ENCODE data around the gene SP4. TPM values are rescaled to one million over a fixed set of nuclear protein-coding genes. Genes with fewer than 3 reads are reported as not detected.

SP4 gene
- polyA plus RNA-seq, 1 experiment: 1.7 TPM

DNA sequence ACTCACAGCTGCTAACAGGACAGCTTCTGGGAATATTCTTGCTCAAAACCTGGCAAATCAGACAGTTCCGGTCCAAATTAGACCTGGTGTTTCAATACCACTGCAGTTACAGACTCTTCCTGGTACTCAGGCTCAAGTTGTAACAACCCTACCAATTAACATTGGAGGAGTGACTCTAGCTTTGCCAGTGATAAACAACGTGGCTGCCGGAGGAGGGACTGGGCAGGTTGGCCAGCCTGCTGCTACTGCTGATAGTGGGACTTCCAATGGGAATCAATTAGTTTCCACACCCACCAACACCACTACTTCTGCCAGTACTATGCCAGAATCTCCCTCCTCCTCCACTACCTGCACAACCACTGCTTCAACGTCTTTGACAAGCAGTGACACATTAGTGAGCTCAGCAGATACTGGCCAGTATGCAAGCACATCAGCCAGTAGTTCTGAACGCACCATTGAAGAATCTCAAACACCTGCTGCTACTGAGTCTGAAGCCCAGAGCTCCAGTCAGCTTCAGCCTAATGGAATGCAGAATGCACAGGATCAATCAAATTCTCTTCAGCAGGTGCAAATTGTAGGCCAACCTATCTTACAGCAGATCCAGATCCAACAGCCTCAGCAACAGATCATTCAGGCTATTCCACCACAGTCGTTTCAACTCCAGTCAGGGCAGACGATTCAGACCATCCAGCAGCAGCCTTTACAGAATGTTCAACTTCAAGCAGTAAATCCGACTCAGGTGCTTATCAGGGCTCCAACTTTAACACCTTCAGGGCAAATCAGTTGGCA is 2.1 kb downstream of the SP4 start:
- DNase-seq (ENCODE audit: low read depth): no peak
- Histone ChIP-seq H3K27me3 (ENCODE audit: control insufficient read depth, insufficient read depth, low read length) (no peaks in the 10 kb centered on the region), H3K4me3 (ENCODE audit: low read depth, low read length) (no peak overlapping the region), H3K36me3 (ENCODE audit: control insufficient read depth, insufficient read depth, low read length) (no peaks in the 10 kb centered on the region; the same call in 1 of the 2 replicates)
- TF ChIP-seq, protein P1, sequence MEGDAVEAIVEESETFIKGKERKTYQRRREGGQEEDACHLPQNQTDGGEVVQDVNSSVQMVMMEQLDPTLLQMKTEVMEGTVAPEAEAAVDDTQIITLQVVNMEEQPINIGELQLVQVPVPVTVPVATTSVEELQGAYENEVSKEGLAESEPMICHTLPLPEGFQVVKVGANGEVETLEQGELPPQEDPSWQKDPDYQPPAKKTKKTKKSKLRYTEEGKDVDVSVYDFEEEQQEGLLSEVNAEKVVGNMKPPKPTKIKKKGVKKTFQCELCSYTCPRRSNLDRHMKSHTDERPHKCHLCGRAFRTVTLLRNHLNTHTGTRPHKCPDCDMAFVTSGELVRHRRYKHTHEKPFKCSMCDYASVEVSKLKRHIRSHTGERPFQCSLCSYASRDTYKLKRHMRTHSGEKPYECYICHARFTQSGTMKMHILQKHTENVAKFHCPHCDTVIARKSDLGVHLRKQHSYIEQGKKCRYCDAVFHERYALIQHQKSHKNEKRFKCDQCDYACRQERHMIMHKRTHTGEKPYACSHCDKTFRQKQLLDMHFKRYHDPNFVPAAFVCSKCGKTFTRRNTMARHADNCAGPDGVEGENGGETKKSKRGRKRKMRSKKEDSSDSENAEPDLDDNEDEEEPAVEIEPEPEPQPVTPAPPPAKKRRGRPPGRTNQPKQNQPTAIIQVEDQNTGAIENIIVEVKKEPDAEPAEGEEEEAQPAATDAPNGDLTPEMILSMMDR (IDR thresholded peaks at IDR 0.05; ENCODE audit: insufficient read depth, low read depth, low read length): no peak
- ChIA-PET POLR2A (no interaction called here), CTCF (interaction anchor here (0.6 kb wide), 1 partner anchor 186 kb away, joined by 3 read pairs; no protein-coding TSS in a partner anchor)

DNA sequence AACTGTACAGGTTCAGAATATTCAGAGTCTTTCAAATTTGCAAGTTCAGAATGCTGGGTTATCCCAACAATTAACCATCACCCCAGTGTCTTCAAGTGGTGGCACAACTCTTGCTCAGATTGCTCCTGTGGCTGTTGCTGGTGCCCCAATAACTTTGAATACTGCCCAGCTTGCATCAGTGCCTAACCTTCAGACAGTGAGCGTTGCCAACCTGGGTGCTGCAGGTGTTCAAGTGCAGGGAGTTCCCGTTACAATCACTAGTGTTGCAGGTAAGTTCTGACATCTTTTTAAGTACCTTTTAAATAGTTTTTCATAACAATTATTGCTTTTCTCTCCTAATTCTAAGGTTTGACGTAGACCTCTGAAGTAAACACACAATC is 2.7 kb downstream of the SP4 start:
- DNase-seq (ENCODE audit: low read depth): no peak
- TF ChIP-seq, protein P1 (IDR thresholded peaks at IDR 0.05; ENCODE audit: insufficient read depth, low read depth, low read length): no peak
- Histone ChIP-seq H3K4me3 (ENCODE audit: low read depth, low read length) (no peak overlapping the region), H3K36me3 (ENCODE audit: control insufficient read depth, insufficient read depth, low read length) (no peaks in the 10 kb centered on the region; the same call in 1 of the 2 replicates), H3K27me3 (ENCODE audit: control insufficient read depth, insufficient read depth, low read length) (no peaks in the 10 kb centered on the region)
- CTCF ChIA-PET: no interaction called here
- POLR2A ChIA-PET: no interaction called here

DNA sequence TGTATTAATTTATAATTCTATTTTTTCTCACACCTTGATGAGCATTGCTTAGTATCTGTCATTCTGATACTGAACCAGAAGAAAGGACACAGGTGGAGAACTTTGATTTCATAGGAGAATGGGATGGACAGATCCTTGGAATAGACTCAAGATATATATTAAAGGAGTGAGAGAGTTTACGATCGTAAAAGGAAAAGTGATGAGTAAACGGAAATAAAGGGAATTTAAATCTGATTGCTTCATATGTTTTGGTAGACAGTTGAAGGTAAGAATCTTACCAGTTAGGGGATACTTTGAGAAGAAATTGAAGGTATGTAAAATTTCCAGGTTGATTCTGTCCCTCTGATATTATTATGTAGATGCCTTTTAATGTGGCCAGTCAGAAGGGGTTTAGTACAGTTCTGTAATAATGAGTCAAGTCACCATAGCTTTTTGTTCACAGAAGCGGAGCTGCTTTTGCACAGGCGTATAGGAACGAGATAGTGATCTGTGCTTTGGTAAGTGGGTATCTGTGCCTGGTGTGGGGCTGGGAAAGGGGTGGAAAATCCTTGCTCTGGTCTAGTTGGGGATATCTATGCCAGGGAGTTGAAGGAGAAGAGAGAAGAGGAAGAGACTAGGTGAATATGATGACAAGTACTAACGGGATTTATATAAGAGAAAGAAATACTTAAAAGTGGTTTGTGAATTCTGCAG is 15.4 kb downstream of the SP4 start:
- POLR2A ChIA-PET: no interaction called here
- no peaks in the 10 kb centered on the region for H3K36me3 ChIP-seq (ENCODE audit: control insufficient read depth, insufficient read depth, low read length)
- no peaks in the 10 kb centered on the region for H3K27me3 ChIP-seq (ENCODE audit: control insufficient read depth, insufficient read depth, low read length)
- no peak for DNase-seq (ENCODE audit: low read depth)
- CTCF ChIA-PET: interaction anchor here (1.0 kb wide), 1 partner anchor 17 kb away, joined by 3 read pairs; no protein-coding TSS in a partner anchor
- TF ChIP-seq, protein P1 (IDR thresholded peaks at IDR 0.05; ENCODE audit: insufficient read depth, low read depth, low read length): no peak
- H3K4me3 ChIP-seq (ENCODE audit: low read depth, low read length): no peak overlapping the region

DNA sequence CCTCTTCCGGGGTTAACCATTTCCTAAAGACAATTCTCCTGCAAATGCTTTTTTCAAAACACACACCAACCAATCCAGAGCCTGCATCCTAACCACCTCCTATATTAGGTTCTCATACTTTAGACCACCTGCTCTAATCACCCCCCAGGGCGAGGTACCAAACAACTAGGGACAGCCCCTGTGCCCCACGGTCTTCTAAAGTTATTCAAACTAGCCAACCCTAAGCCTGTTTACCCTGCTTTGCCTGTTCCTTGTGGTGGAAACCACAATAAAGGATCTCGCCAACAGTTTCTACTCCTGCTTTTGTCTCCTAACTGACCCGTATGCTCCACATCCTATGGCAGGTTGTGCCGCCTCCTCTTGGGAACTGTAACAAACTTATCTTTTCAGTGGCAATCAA is 21.1 kb downstream of the SP4 start:
- TF ChIP-seq, protein P1 (IDR thresholded peaks at IDR 0.05; ENCODE audit: insufficient read depth, low read depth, low read length): no peak
- Histone ChIP-seq H3K27me3 (ENCODE audit: control insufficient read depth, insufficient read depth, low read length) (no peaks in the 10 kb centered on the region), H3K4me3 (ENCODE audit: low read depth, low read length) (no peak overlapping the region), H3K36me3 (ENCODE audit: control insufficient read depth, insufficient read depth, low read length) (no peaks in the 10 kb centered on the region)
- no peak for DNase-seq (ENCODE audit: low read depth)
- POLR2A ChIA-PET: no interaction called here
- CTCF ChIA-PET: interaction anchor here (1.5 kb wide), 1 partner anchor 8 kb away, joined by 3 read pairs; no protein-coding TSS in a partner anchor

DNA sequence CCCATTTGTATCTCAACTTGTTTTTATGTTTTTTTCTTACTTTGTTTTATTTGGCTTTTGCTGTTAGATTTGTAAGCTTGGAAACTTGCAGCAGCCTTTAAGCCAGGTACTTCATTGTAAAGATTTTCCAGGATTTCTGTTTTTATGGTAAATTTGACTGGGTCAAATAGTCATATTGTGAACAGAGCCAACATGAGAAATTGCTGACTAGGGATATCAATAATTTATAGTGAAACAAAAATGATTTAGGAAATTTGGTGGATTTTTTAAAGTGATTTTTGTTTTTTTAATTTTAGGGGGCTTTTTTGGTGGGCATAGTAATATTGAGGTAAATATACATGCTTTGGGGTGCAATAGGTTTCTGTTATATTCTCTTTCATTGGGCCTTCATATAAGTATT is 22.2 kb downstream of the SP4 start:
- CTCF ChIA-PET: interaction anchor here (1.5 kb wide), 1 partner anchor 9 kb away, joined by 3 read pairs; no protein-coding TSS in a partner anchor
- POLR2A ChIA-PET: no interaction called here
- Histone ChIP-seq H3K27me3 (ENCODE audit: control insufficient read depth, insufficient read depth, low read length) (no peaks in the 10 kb centered on the region), H3K36me3 (ENCODE audit: control insufficient read depth, insufficient read depth, low read length) (no peaks in the 10 kb centered on the region), H3K4me3 (ENCODE audit: low read depth, low read length) (no peak overlapping the region)
- no peak for DNase-seq (ENCODE audit: low read depth)
- TF ChIP-seq, protein P1 (IDR thresholded peaks at IDR 0.05; ENCODE audit: insufficient read depth, low read depth, low read length): no peak

Data from BJ (cell line).